ENCODE results near the gene EPAS1. TPM values are rescaled to one million over a fixed set of nuclear protein-coding genes. Genes with fewer than 3 reads are reported as not detected.

Gene EPAS1
- total and polyA plus RNA-seq, 2 experiments from 2014 or later: 1.4 to 4.8 TPM

DNA sequence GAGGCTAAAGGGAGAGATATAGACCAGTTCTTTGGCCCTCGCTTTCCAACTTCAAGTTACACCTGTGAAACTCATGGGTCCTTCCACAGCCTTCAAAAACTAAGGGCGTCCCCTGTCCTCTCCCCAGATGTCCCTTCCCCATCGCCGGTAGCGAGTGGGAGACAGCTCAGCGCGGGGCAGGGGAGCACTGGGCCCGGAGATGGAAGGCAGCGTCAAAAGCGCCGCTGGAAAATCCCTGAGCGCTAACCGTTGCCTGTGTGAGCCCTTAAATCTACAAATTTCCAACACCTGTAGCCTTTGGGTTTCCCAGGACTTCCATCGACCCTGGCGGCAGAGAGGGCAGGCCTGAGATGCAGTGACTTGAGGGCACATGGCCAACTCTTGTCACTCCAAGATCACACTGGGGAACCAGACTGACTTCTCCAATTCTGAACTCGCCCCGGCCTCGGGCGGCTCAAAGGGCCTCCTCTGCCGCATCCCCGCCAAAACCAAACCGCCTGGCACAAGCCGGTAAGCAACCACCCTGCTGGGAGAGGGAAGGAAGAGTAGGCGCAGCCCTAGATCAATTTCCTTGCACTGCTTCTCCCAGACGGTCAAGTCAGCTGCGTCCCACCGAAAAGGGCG is 879 bp upstream of the EPAS1 start:
- peak in 1 of 2 donors; percentile 46 for DNase-seq (ENCODE audit: low read depth in 1 of 2, low spot score in 1 of 2)
- no peak overlapping the region for H3K27ac ChIP-seq
- H3K4me3 ChIP-seq: peak overlapping the region; percentile 61

DNA sequence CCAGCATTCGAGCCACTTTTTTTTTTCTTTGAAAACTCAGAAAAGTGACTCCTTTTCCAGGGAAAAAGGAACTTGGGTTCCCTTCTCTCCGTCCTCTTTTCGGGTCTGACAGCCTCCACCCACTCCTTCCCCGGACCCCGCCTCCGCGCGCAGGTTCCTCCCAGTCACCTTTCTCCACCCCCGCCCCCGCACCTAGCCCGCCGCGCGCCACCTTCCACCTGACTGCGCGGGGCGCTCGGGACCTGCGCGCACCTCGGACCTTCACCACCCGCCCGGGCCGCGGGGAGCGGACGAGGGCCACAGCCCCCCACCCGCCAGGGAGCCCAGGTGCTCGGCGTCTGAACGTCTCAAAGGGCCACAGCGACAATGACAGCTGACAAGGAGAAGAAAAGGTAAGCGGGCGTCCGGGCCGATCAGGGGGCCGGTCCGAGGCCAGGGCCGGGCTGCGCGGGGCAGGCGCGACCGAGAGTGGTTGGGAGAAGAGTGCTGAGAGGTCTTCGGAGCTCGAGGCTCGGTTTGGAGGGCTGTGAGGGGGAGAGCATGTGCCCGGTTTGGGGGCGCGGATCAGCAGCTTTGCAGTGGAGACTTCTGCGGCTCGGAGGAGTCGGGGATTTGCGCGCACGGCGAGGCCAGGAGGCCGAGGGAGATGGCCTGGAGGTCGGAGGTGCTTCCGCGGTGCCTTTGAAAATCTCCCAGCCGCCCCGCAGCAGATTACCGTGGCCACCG is 502 bp downstream of the EPAS1 start:
- peaks cover 74% of the 10 kb centered on the region for H3K27me3 ChIP-seq
- H3K27ac ChIP-seq: no peak overlapping the region
- TF ChIP-seq, protein P1, sequence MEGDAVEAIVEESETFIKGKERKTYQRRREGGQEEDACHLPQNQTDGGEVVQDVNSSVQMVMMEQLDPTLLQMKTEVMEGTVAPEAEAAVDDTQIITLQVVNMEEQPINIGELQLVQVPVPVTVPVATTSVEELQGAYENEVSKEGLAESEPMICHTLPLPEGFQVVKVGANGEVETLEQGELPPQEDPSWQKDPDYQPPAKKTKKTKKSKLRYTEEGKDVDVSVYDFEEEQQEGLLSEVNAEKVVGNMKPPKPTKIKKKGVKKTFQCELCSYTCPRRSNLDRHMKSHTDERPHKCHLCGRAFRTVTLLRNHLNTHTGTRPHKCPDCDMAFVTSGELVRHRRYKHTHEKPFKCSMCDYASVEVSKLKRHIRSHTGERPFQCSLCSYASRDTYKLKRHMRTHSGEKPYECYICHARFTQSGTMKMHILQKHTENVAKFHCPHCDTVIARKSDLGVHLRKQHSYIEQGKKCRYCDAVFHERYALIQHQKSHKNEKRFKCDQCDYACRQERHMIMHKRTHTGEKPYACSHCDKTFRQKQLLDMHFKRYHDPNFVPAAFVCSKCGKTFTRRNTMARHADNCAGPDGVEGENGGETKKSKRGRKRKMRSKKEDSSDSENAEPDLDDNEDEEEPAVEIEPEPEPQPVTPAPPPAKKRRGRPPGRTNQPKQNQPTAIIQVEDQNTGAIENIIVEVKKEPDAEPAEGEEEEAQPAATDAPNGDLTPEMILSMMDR (IDR thresholded peaks at IDR 0.05; ENCODE audit: low read depth, low read length): no peak
- H3K9me3 ChIP-seq (ENCODE audit: low read depth): no peaks in the 10 kb centered on the region
- H3K4me3 ChIP-seq: peak overlapping the region; percentile 61
- peaks cover 10% of the 10 kb centered on the region for H3K4me1 ChIP-seq (ENCODE audit: low read depth)
- no peaks in the 10 kb centered on the region for H3K36me3 ChIP-seq
- DNase-seq (ENCODE audit: low read depth in 1 of 2, low spot score in 1 of 2): peak in 1 of 2 donors; percentile 28

More for the DNA sequence above, 879 bp upstream of the EPAS1 start:
- H3K9me3 ChIP-seq (ENCODE audit: low read depth): no peaks in the 10 kb centered on the region
- TF ChIP-seq, protein P1 (IDR thresholded peaks at IDR 0.05; ENCODE audit: low read depth, low read length): no peak
- no peaks in the 10 kb centered on the region for H3K36me3 ChIP-seq
- peaks cover 10% of the 10 kb centered on the region for H3K4me1 ChIP-seq (ENCODE audit: low read depth)
- H3K27me3 ChIP-seq: peaks cover 62% of the 10 kb centered on the region

DNA sequence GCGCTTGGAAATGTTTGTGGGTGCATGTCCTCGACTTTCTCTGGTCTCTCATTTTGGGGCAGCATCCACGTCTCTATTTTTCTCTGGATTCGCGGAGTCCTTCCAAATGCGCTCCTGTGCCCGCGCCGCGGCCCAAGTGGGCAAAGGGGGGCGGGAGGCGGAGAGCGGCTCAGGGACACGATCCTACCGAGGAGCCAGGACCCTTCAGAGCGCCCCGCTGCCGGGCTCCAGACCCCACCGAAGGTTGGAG is 990 bp downstream of the EPAS1 start:
- DNase-seq (ENCODE audit: low read depth in 1 of 2, low spot score in 1 of 2): no peak
- peaks cover 74% of the 10 kb centered on the region for H3K27me3 ChIP-seq
- peak overlapping the region; percentile 61 for H3K4me3 ChIP-seq
- H3K36me3 ChIP-seq: no peaks in the 10 kb centered on the region
- no peak overlapping the region for H3K27ac ChIP-seq
- TF ChIP-seq, protein P1 (IDR thresholded peaks at IDR 0.05; ENCODE audit: low read depth, low read length): no peak
- H3K9me3 ChIP-seq (ENCODE audit: low read depth): no peaks in the 10 kb centered on the region
- H3K4me1 ChIP-seq (ENCODE audit: low read depth): peaks cover 10% of the 10 kb centered on the region

DNA sequence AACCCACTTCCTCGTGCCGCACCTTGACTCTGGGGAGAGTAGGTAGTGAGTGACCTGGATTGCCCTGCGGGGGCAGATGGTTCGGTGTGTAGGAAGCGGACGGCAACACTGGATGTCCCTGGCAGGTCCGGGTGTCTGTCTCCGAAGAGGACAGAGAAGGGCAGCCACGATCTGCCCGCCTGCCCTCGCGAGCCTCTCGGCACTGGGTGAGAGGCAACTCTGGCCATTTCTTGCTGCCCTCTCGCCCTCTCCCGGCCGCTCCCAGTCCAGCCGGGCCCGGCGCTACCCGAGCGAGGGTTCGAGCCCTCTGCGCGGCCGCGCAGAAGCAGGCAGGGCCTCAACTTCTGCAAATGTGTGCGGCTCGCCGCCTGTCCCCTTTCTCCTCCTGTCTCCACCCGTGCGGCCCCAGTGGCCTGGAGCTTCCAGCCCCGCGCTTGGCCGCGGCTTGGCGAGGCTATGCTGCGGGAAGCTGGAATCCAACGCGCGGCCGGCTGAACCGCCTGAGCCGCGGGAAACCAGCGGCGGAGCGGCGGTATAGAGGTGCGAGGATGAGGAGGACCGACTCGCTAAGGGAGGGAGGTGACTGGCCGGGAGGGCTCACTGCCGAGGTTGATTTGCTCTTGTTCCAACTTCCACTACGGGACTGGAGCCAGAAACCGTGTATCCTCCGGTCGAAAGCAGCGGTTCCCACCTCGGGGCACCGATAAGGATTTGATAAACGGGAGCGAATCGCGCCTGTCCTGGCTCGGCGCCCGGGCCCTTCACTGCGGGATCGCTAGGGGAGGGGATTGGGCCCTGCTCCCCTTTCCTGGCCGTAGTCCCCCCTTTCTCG is 1.5 kb downstream of the EPAS1 start:
- Histone ChIP-seq H3K36me3 (no peaks in the 10 kb centered on the region), H3K27ac (no peak overlapping the region), H3K9me3 (ENCODE audit: low read depth) (no peaks in the 10 kb centered on the region), H3K27me3 (peaks cover 74% of the 10 kb centered on the region), H3K4me1 (ENCODE audit: low read depth) (peaks cover 10% of the 10 kb centered on the region), H3K4me3 (peak overlapping the region; percentile 61)
- TF ChIP-seq, protein P1 (IDR thresholded peaks at IDR 0.05; ENCODE audit: low read depth, low read length): peak; percentile 38
- DNase-seq (ENCODE audit: low read depth in 1 of 2, low spot score in 1 of 2): peak; percentile 51 to 79

DNA sequence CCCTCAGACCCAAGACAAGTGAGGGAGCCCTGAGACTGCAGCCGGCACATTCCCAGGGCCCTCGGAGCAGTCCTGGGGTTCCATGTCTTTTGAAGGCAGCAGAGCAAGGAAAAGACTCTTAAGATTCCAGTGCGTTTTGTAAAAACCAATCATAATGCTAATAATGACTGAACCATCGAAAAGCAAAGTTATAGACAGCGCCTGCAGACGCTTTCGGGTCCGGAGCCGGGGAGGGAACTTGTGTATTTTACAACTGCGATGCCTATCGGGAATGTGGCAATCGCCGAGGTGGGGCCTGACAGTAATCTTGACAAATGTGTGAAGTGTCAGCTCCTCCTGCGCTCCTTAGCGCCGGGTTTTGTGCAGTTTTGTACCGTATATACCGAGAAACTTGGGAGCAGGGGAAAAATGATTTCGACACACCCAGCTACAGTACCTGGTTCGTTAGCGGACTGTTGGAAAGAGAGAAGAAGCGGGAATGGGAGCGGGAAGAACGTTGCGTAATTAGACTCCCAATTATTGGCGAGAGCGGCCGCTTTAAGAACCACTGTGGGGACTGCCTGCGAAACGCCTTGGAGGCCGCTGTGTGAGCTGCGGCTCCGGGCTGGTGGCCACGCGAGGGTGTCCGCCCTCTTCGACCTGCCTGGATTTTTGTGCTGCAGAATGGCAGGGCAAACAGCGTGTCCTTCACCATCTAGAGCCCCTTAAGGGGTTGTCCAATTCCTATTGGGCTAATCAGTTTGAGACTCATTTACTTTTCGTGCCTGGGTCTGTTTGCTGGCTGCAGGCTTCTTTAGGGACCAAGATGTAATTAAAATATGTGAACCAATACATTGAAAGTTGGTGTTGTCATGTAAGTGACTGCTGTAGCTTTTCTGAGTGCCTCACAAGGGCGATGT is 2.4 kb downstream of the EPAS1 start:
- Histone ChIP-seq H3K27me3 (peaks cover 74% of the 10 kb centered on the region), H3K27ac (no peak overlapping the region)
- peak; percentile 57 to 89 for DNase-seq (ENCODE audit: low read depth in 1 of 2, low spot score in 1 of 2)

More for the DNA sequence above, 2.4 kb downstream of the EPAS1 start:
- H3K4me3 ChIP-seq: peak overlapping the region; percentile 61
- no peaks in the 10 kb centered on the region for H3K9me3 ChIP-seq (ENCODE audit: low read depth)
- TF ChIP-seq, protein P1 (IDR thresholded peaks at IDR 0.05; ENCODE audit: low read depth, low read length): no peak
- peaks cover 10% of the 10 kb centered on the region for H3K4me1 ChIP-seq (ENCODE audit: low read depth)
- no peaks in the 10 kb centered on the region for H3K36me3 ChIP-seq

Measured in cardiac muscle cell (in vitro differentiated cells and primary cell).